ENCODE results near the gene ENO1.

- no peak for TF ChIP-seq CTCF (IDR thresholded peaks at IDR 0.05; ENCODE audit: poor library complexity)
- no peak for TF ChIP-seq EZH2 (IDR thresholded peaks at IDR 0.05; ENCODE audit: borderline replicate concordance)
Observed at GRCh38 chr1:8913457-8913856, 35.0 kb upstream of the ENO1 start.

Data from hepatocyte (in vitro differentiated cells).